Measurements from ENCODE around the gene CERK.
"Not testable (repeated sequence)": the region's sequence is repeated elsewhere in the genome, so short reads cannot be mapped to it uniquely, and the experiment has no call there.

CERK gene

GRCh38 chr22:46641811-46642266 lies 96.2 kb downstream of the CERK start:
- DNase-seq: no peak

- no peak for DNase-seq
These were observed 97.6 kb downstream of the CERK start for GRCh38 chr22:46640293-46641055.

- no peak for DNase-seq
These were observed 98.2 kb downstream of the CERK start for GRCh38 chr22:46639843-46640242.

- no peak for DNase-seq
These were observed 99.2 kb downstream of the CERK start for GRCh38 chr22:46638601-46639431.

GRCh38 chr22:46637711-46638600 lies 100.1 kb downstream of the CERK start:
- DNase-seq: no peak

- DNase-seq: no peak
These were observed 101.6 kb downstream of the CERK start for GRCh38 chr22:46636221-46637002.

- no peak for DNase-seq
These were observed 102.3 kb downstream of the CERK start for GRCh38 chr22:46635756-46636155.

- not testable (repeated sequence) for DNase-seq
These were observed 102.9 kb downstream of the CERK start for GRCh38 chr22:46634973-46635685.
